GM12892 (cell line): ENCODE results near the gene IGFL2.

Experiments
- POLR2A ChIP-seq: IDR thresholded peaks from 2 replicates; pipeline ENCODE4 v1.6.1; 2011; ENCODE audit warnings: low read depth, low read length, control low read depth
- POLR2AphosphoS5 ChIP-seq: IDR thresholded peaks from 2 replicates; pipeline ENCODE4 v1.6.1; 2011; ENCODE audit warnings: low read depth, low read length, control low read depth
- TAF1 ChIP-seq: IDR thresholded peaks from 2 replicates; pipeline ENCODE4 v1.6.1; 2011; ENCODE audit warnings: low read depth, mild to moderate bottlenecking, control low read depth, low read length, borderline replicate concordance

GRCh38 chr19:46115396-46116106 lies 32.5 kb upstream of the IGFL2 start:
- TF ChIP-seq POLR2AphosphoS5 = no peak
- TF ChIP-seq POLR2A = no peak
- no peak for TF ChIP-seq TAF1
